ENCODE measurements around the gene YWHAG. TPM values are rescaled to one million over a fixed set of nuclear protein-coding genes. Genes with fewer than 3 reads are reported as not detected.

The YWHAG gene
- polyA plus RNA-seq, 1 of the 3 experiments (the other 2 are of a cell fraction), result 60.4 TPM

- H2AFZ ChIP-seq (ENCODE audit: low read depth), result no peak overlapping the region
- peak overlapping the region; percentile 80 for H3K4me2 ChIP-seq
- peak; percentile 57 for DNase-seq
- H3K9me3 ChIP-seq, result no peaks in the 10 kb centered on the region
- no peaks in the 10 kb centered on the region for H3K9me2 ChIP-seq
- peaks cover 21 to 23% of the 10 kb centered on the region in 2 experiments; a peak in 3 of 4 replicates for H3K4me1 ChIP-seq (ENCODE audit: control insufficient read depth in 1 of 2, insufficient read depth in 2 of 2, low read depth in 1 of 2, low read length in 1 of 2)
- H3K36me3 ChIP-seq (replicated peaks in 1 of 2; ENCODE audit: control insufficient read depth in 1 of 2, insufficient read depth in 2 of 2, low read length in 1 of 2), result peaks cover 27 to 55% of the 10 kb centered on the region in 2 experiments
- peak overlapping the region; percentile 92 to 96; a peak in 3 of 4 replicates for H3K27ac ChIP-seq (ENCODE audit: low read depth in 2 of 2, low read length in 1 of 2)
- no peaks in the 10 kb centered on the region for H3K27me3 ChIP-seq (ENCODE audit: insufficient read depth)
- peaks cover 69% of the 10 kb centered on the region for H3K79me2 ChIP-seq (ENCODE audit: insufficient read depth)
- CTCF ChIA-PET, result interaction anchor here (1.0 to 1.3 kb wide), 2 partner anchors 15 to 43 kb away, joined by 3 to 7 read pairs; no protein-coding TSS in a partner anchor
- 22% methylated on average over 6 of the region's 6 CpGs for WGBS (ENCODE audit: low lambda C conversion rate)
- H3K4me3 ChIP-seq (ENCODE audit: low read depth in 2 of 2, low read length in 1 of 2), result peak overlapping the region; percentile 82 to 88
- peak overlapping the region; percentile 93 for H3K9ac ChIP-seq
- peaks cover 61% of the 10 kb centered on the region for H4K20me1 ChIP-seq (ENCODE audit: insufficient read depth)
- POLR2A ChIA-PET, result no interaction called here
- peaks cover 7% of the 10 kb centered on the region for H3F3A ChIP-seq (replicated peaks; ENCODE audit: insufficient read depth)
- TF ChIP-seq EZH2phosphoT487 (IDR thresholded peaks at IDR 0.05; ENCODE audit: borderline replicate concordance, low read depth) (no peak), MXI1 (IDR thresholded peaks at IDR 0.05; ENCODE audit: low read depth, low read length) (peak; percentile 65; the same call in 1 of the 2 replicates), RFX5 (IDR thresholded peaks at IDR 0.05; ENCODE audit: low read length) (0 out of 2 replicates have a peak, but pooled peaks have one; percentile 16), USF1 (IDR thresholded peaks at IDR 0.05; ENCODE audit: borderline replicate concordance, low read depth) (no peak), EP300 (IDR thresholded peaks at IDR 0.05; ENCODE audit: borderline replicate concordance in 1 of 2, low read depth in 1 of 2, low read length in 1 of 2) (no peak), MAX (IDR thresholded peaks at IDR 0.05; ENCODE audit: low read depth) (no peak), SIN3A (IDR thresholded peaks at IDR 0.05; ENCODE audit: borderline replicate concordance, low read depth, low read length) (0 out of 2 replicates have a peak, but pooled peaks have one; percentile 29)
Observed at GRCh38 chr7:76356823-76357222, 2.0 kb downstream of the YWHAG start.

GRCh38 chr7:76356115-76356514 is 2.7 kb downstream of the YWHAG start:
- H3K9me3 ChIP-seq, result no peaks in the 10 kb centered on the region
- peaks cover 21 to 23% of the 10 kb centered on the region in 2 experiments; a peak in 3 of 4 replicates for H3K4me1 ChIP-seq (ENCODE audit: control insufficient read depth in 1 of 2, insufficient read depth in 2 of 2, low read depth in 1 of 2, low read length in 1 of 2)
- ChIA-PET CTCF (interaction anchor here (1.0 to 1.3 kb wide), 2 partner anchors 14 to 38 kb away, joined by 3 to 4 read pairs; no protein-coding TSS in a partner anchor), POLR2A (no interaction called here)
- peaks cover 76% of the 10 kb centered on the region for H3K79me2 ChIP-seq (ENCODE audit: insufficient read depth)
- peaks cover 28 to 56% of the 10 kb centered on the region in 2 experiments for H3K36me3 ChIP-seq (replicated peaks in 1 of 2; ENCODE audit: control insufficient read depth in 1 of 2, insufficient read depth in 2 of 2, low read length in 1 of 2)
- no peak for TF ChIP-seq TEAD4 (IDR thresholded peaks at IDR 0.05; ENCODE audit: borderline replicate concordance, insufficient read depth)
- TF ChIP-seq RXRA (IDR thresholded peaks at IDR 0.05; ENCODE audit: borderline replicate concordance, low read depth), result no peak
- TF ChIP-seq MEF2A (IDR thresholded peaks at IDR 0.05; ENCODE audit: borderline replicate concordance, low read depth), result no peak
- no peak for TF ChIP-seq ZBTB33 (IDR thresholded peaks at IDR 0.05; ENCODE audit: borderline replicate concordance, low read depth)
- TF ChIP-seq RCOR1 (IDR thresholded peaks at IDR 0.05; ENCODE audit: low read length), result no peak
- 0 out of 2 replicates have a peak, but pooled peaks have one; percentile 5 for TF ChIP-seq FOSL2 (IDR thresholded peaks at IDR 0.05; ENCODE audit: borderline replicate concordance, low read depth)
- TF ChIP-seq ELF1 (IDR thresholded peaks at IDR 0.05), result no peak
- TF ChIP-seq RFX5 (IDR thresholded peaks at IDR 0.05; ENCODE audit: low read length), result no peak
- H3K27me3 ChIP-seq (ENCODE audit: insufficient read depth), result no peaks in the 10 kb centered on the region
- peak overlapping the region; percentile 80 for H3K4me2 ChIP-seq
- WGBS (ENCODE audit: low lambda C conversion rate), result 68% methylated on average over 4 of the region's 4 CpGs
- peak overlapping the region in 1 of 2 experiments; percentile 82; a peak in 2 of 4 replicates for H3K4me3 ChIP-seq (ENCODE audit: low read depth in 2 of 2, low read length in 1 of 2)
- peak overlapping the region; percentile 93; the same call in 1 of the 2 replicates for H3K9ac ChIP-seq
- DNase-seq, result no peak
- H3F3A ChIP-seq (replicated peaks; ENCODE audit: insufficient read depth), result peaks cover 7% of the 10 kb centered on the region
- no peaks in the 10 kb centered on the region for H3K9me2 ChIP-seq
- H2AFZ ChIP-seq (ENCODE audit: low read depth), result no peak overlapping the region
- peak overlapping the region in 1 of 2 experiments; percentile 92; a peak in 1 of 4 replicates for H3K27ac ChIP-seq (ENCODE audit: low read depth in 2 of 2, low read length in 1 of 2)
- H4K20me1 ChIP-seq (ENCODE audit: insufficient read depth), result peaks cover 69% of the 10 kb centered on the region

Measured in SK-N-SH (cell line).